DMS 273 (cell line): ENCODE measurements around the gene NPDC1.
"Not testable (repeated sequence)": the region's sequence is repeated elsewhere in the genome, so short reads cannot be mapped to it uniquely, and the experiment has no call there.

Experiments
- DNase-seq: peaks from one replicate; lab custom pipeline; 2025; ENCODE audit not compliant: unreplicated experiment; lab: John Stamatoyannopoulos, UW

The NPDC1 gene

GRCh38 chr9:137075275-137075775 lies 29.3 kb upstream of the NPDC1 start:
- no peak for DNase-seq

- DNase-seq: no peak
Observed at GRCh38 chr9:137074657-137075274, 28.8 kb upstream of the NPDC1 start.

- DNase-seq: no peak
Observed at GRCh38 chr9:137073992-137074399, 28.0 kb upstream of the NPDC1 start.

- no peak for DNase-seq
Observed at GRCh38 chr9:137071282-137071681, 25.3 kb upstream of the NPDC1 start.

- no peak for DNase-seq
Observed at GRCh38 chr9:137070906-137071275, 24.9 kb upstream of the NPDC1 start.

GRCh38 chr9:137070201-137070905 lies 24.4 kb upstream of the NPDC1 start, which contains the start of gene SAPCD2:
TSS of gene SAPCD2 (minus strand) at chr9:137070557. CDS start at chr9:137070460, 97 bp downstream.
- DNase-seq: peak; percentile 95

GRCh38 chr9:137069508-137070091 lies 23.6 kb upstream of the NPDC1 start:
- DNase-seq: peak; percentile 59

GRCh38 chr9:137068539-137069507 lies 22.8 kb upstream of the NPDC1 start:
- DNase-seq: no peak

GRCh38 chr9:137067860-137068538 lies 22.0 kb upstream of the NPDC1 start:
- DNase-seq: peak; percentile 87

GRCh38 chr9:137066096-137066861 lies 20.3 kb upstream of the NPDC1 start:
- DNase-seq: no peak

- DNase-seq: no peak
Observed at GRCh38 chr9:137065336-137065967, 19.5 kb upstream of the NPDC1 start.

GRCh38 chr9:137064880-137065164 lies 18.8 kb upstream of the NPDC1 start:
- no peak for DNase-seq

GRCh38 chr9:137064027-137064879 lies 18.3 kb upstream of the NPDC1 start:
- peak; percentile 73 for DNase-seq

- DNase-seq: no peak
Observed at GRCh38 chr9:137063311-137064026, 17.5 kb upstream of the NPDC1 start.

GRCh38 chr9:137062798-137063197 lies 16.8 kb upstream of the NPDC1 start:
- not testable (repeated sequence) for DNase-seq

GRCh38 chr9:137062384-137062783 lies 16.4 kb upstream of the NPDC1 start:
- DNase-seq: no peak

GRCh38 chr9:137058521-137059234 lies 12.7 kb upstream of the NPDC1 start:
- DNase-seq: peak; percentile 70
